Measurements from ENCODE around the gene BCO1. TPM values are rescaled to one million over a fixed set of nuclear protein-coding genes. Genes with fewer than 3 reads are reported as not detected.

The BCO1 gene
- total RNA-seq, 1 donor: not detected

- H3K4me1 ChIP-seq (ENCODE audit: insufficient read depth, low read length): peaks cover 29% of the 10 kb centered on the region
- peak within 1 kb of the TSS; percentile 98 for H2AFZ ChIP-seq (ENCODE audit: low read length)
Measured at GRCh38 chr16:81314603-81315270, 76.2 kb downstream of the BCO1 start, which contains the start of gene GAN. Gene GAN (plus strand): TSS chr16:81314962. CDS start chr16:81315114, 152 bp downstream.

GRCh38 chr16:81315271-81316175 lies 77.0 kb downstream of the BCO1 start:
- Histone ChIP-seq H2AFZ (ENCODE audit: low read length) (peak overlapping the region; percentile 76), H4K20me1 (ENCODE audit: insufficient read depth, low read length) (peaks cover 5% of the 10 kb centered on the region), H3K4me1 (ENCODE audit: insufficient read depth, low read length) (peaks cover 35% of the 10 kb centered on the region), H3K9me3 (ENCODE audit: low read depth, low read length) (no peaks in the 10 kb centered on the region), H3K4me2 (ENCODE audit: insufficient read depth, low read length) (peak overlapping the region; percentile 99), H3K4me3 (ENCODE audit: insufficient read depth, low read length) (peak overlapping the region; percentile 97), H3K79me2 (ENCODE audit: insufficient read depth, low read length) (peaks cover 64% of the 10 kb centered on the region), H3K27me3 (ENCODE audit: insufficient read depth, low read length) (no peaks in the 10 kb centered on the region), H3K27ac (ENCODE audit: low read depth, low read length) (peak overlapping the region; percentile 61), H3K36me3 (ENCODE audit: insufficient read depth, low read length) (no peaks in the 10 kb centered on the region)
- TF ChIP-seq, protein P1, sequence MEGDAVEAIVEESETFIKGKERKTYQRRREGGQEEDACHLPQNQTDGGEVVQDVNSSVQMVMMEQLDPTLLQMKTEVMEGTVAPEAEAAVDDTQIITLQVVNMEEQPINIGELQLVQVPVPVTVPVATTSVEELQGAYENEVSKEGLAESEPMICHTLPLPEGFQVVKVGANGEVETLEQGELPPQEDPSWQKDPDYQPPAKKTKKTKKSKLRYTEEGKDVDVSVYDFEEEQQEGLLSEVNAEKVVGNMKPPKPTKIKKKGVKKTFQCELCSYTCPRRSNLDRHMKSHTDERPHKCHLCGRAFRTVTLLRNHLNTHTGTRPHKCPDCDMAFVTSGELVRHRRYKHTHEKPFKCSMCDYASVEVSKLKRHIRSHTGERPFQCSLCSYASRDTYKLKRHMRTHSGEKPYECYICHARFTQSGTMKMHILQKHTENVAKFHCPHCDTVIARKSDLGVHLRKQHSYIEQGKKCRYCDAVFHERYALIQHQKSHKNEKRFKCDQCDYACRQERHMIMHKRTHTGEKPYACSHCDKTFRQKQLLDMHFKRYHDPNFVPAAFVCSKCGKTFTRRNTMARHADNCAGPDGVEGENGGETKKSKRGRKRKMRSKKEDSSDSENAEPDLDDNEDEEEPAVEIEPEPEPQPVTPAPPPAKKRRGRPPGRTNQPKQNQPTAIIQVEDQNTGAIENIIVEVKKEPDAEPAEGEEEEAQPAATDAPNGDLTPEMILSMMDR (IDR thresholded peaks at IDR 0.05; ENCODE audit: extremely low read depth, low read depth, low read length): no peak
- DNase-seq (ENCODE audit: insufficient read length, low spot score, missing footprints): peak; percentile 87

More at GRCh38 chr16:81314603-81315270, 76.2 kb downstream of the BCO1 start, which contains the start of gene GAN:
- TF ChIP-seq, protein P1 (IDR thresholded peaks at IDR 0.05; ENCODE audit: extremely low read depth, low read depth, low read length): no peak
- Histone ChIP-seq H3K79me2 (ENCODE audit: insufficient read depth, low read length) (peaks cover 56% of the 10 kb centered on the region), H3K27ac (ENCODE audit: low read depth, low read length) (peak within 1 kb of the TSS; percentile 74), H3K4me3 (ENCODE audit: insufficient read depth, low read length) (peak within 1 kb of the TSS; percentile 97), H3K4me2 (ENCODE audit: insufficient read depth, low read length) (peak within 1 kb of the TSS; percentile 99), H4K20me1 (ENCODE audit: insufficient read depth, low read length) (no peaks in the 10 kb centered on the region), H3K27me3 (ENCODE audit: insufficient read depth, low read length) (no peaks in the 10 kb centered on the region), H3K9me3 (ENCODE audit: low read depth, low read length) (no peaks in the 10 kb centered on the region), H3K36me3 (ENCODE audit: insufficient read depth, low read length) (no peaks in the 10 kb centered on the region)
- DNase-seq (ENCODE audit: insufficient read length, low spot score, missing footprints): peak; percentile 97

- peaks cover 35% of the 10 kb centered on the region for H3K4me1 ChIP-seq (ENCODE audit: insufficient read depth, low read length)
- peak overlapping the region; percentile 59 for H2AFZ ChIP-seq (ENCODE audit: low read length)
- no peaks in the 10 kb centered on the region for H3K9me3 ChIP-seq (ENCODE audit: low read depth, low read length)
- peak overlapping the region; percentile 61 for H3K27ac ChIP-seq (ENCODE audit: low read depth, low read length)
- no peaks in the 10 kb centered on the region for H3K36me3 ChIP-seq (ENCODE audit: insufficient read depth, low read length)
- peak overlapping the region; percentile 99 for H3K4me2 ChIP-seq (ENCODE audit: insufficient read depth, low read length)
- peak overlapping the region; percentile 97 for H3K4me3 ChIP-seq (ENCODE audit: insufficient read depth, low read length)
- H3K79me2 ChIP-seq (ENCODE audit: insufficient read depth, low read length): peaks cover 69% of the 10 kb centered on the region
- TF ChIP-seq, protein P1 (IDR thresholded peaks at IDR 0.05; ENCODE audit: extremely low read depth, low read depth, low read length): no peak
- peaks cover 5% of the 10 kb centered on the region for H4K20me1 ChIP-seq (ENCODE audit: insufficient read depth, low read length)
- H3K27me3 ChIP-seq (ENCODE audit: insufficient read depth, low read length): no peaks in the 10 kb centered on the region
- peak; percentile 57 for DNase-seq (ENCODE audit: insufficient read length, low spot score, missing footprints)
Measured at GRCh38 chr16:81316176-81316496, 77.6 kb downstream of the BCO1 start.

GRCh38 chr16:81318711-81319110 lies 80.2 kb downstream of the BCO1 start:
- no peaks in the 10 kb centered on the region for H3K27me3 ChIP-seq (ENCODE audit: insufficient read depth, low read length)
- no peaks in the 10 kb centered on the region for H3K36me3 ChIP-seq (ENCODE audit: insufficient read depth, low read length)
- peaks cover 30% of the 10 kb centered on the region for H3K4me1 ChIP-seq (ENCODE audit: insufficient read depth, low read length)
- H3K4me2 ChIP-seq (ENCODE audit: insufficient read depth, low read length): peak overlapping the region; percentile 80
- peaks cover 76% of the 10 kb centered on the region for H3K79me2 ChIP-seq (ENCODE audit: insufficient read depth, low read length)
- H3K9me3 ChIP-seq (ENCODE audit: low read depth, low read length): no peaks in the 10 kb centered on the region
- H4K20me1 ChIP-seq (ENCODE audit: insufficient read depth, low read length): peaks cover 17% of the 10 kb centered on the region
- no peak overlapping the region for H2AFZ ChIP-seq (ENCODE audit: low read length)
- H3K27ac ChIP-seq (ENCODE audit: low read depth, low read length): peak overlapping the region; percentile 41
- DNase-seq (ENCODE audit: insufficient read length, low spot score, missing footprints): no peak
- no peak overlapping the region for H3K4me3 ChIP-seq (ENCODE audit: insufficient read depth, low read length)
- TF ChIP-seq, protein P1 (IDR thresholded peaks at IDR 0.05; ENCODE audit: extremely low read depth, low read depth, low read length): no peak

Data from osteoblast (primary cell).